GM12891 (cell line): ENCODE results near the gene AFDN.

Experiments used
- POLR2A ChIP-seq: IDR thresholded peaks from 2 replicates; pipeline ENCODE4 v1.6.1; 2011; ENCODE audit warnings: low read depth, low read length, control low read depth
- TAF1 ChIP-seq: IDR thresholded peaks from 2 replicates; pipeline ENCODE4 v1.6.1; 2011; ENCODE audit warnings: low read depth, low read length, control low read depth

DNA sequence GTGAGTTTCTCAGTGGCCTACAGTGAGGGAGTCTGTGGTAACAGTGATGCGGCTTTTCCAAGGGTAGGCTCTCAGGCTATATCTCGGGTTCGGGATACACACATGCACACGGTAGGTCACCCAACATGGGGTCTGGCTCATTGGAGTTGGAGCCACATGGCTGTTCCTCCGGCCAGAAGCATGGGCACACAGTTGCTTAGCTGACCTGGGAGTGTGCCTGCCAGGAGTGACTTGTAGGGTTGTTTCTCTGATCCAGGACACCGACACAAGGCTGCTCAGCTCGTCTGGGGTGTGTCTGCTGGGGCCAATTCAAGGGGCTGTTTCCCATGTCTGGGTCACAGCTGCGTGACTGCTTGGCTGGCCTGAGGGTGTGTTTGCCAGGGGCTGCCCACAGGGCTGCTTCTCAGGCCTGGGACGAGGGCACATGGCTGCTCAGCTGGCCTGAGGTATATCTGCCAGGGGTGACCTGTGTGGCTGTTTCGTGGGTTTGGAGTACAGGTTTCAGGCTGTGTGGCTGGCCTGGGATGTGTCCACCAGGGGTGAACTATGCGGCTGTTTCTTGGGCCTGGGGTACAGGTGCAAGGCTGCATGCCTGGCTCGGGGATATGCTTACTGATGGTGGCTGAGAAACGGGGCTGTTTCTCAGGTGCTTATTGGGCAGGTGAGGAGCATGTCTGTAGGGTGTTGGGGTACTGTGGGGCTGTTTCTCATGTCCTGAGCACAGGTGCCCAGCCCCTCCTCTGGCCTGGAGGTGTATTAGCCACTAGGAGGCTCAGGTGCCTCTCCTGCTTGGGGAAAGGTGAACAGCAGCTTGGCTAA lies 185.9 kb downstream of the AFDN start:
- TF ChIP-seq POLR2A (no peak), TAF1 (no peak)
